Measurements from ENCODE around the gene ULK1. TPM values are rescaled to one million over a fixed set of nuclear protein-coding genes. Genes with fewer than 3 reads are reported as not detected.

Gene ULK1
- total RNA-seq, 1 donor from 2014 or later: 30.8 TPM

- intact Hi-C loops (cut with micrococcal nuclease): no loop called here
Measured at GRCh38 chr12:131918311-131919050, 24.1 kb downstream of the ULK1 start.

- intact Hi-C loops (cut with micrococcal nuclease): no loop called here
Measured at GRCh38 chr12:131919051-131919347, 24.6 kb downstream of the ULK1 start.

- intact Hi-C loops (cut with micrococcal nuclease): no loop called here
Measured at GRCh38 chr12:131919366-131920156, 25.1 kb downstream of the ULK1 start.

GRCh38 chr12:131920157-131920508 is 25.7 kb downstream of the ULK1 start:
- intact Hi-C loops (cut with micrococcal nuclease): no loop called here

- intact Hi-C loops (cut with micrococcal nuclease): no loop called here
Measured at GRCh38 chr12:131920902-131921840, 26.7 kb downstream of the ULK1 start.

GRCh38 chr12:131921866-131922769 is 27.7 kb downstream of the ULK1 start:
- intact Hi-C loops (cut with micrococcal nuclease): no loop called here

GRCh38 chr12:131922772-131923171 is 28.4 kb downstream of the ULK1 start:
- intact Hi-C loops (cut with micrococcal nuclease): no loop called here

- intact Hi-C loops (cut with micrococcal nuclease): no loop called here
Measured at GRCh38 chr12:131923260-131923659, 28.8 kb downstream of the ULK1 start.

- intact Hi-C loops (cut with micrococcal nuclease): loop anchor here (2.0 to 5.0 kb wide), 2 partner anchors 759 to 1055 kb away; partner anchors contain the start of genes POLE, PXMP2 and RAN
Measured at GRCh38 chr12:131927110-131928079, 33.0 kb downstream of the ULK1 start.

- intact Hi-C loops (cut with micrococcal nuclease): loop anchor here (2.0 to 5.0 kb wide), 2 partner anchors 759 to 1056 kb away; partner anchors contain the start of genes POLE, PXMP2 and RAN
Measured at GRCh38 chr12:131928080-131928710, 33.8 kb downstream of the ULK1 start.

- intact Hi-C loops (cut with micrococcal nuclease): loop anchor here (1.0 to 5.0 kb wide), 9 partner anchors 20 to 1057 kb away; partner anchors contain the start of genes EP400, POLE, PXMP2 and RAN
Measured at GRCh38 chr12:131928711-131929580, 34.5 kb downstream of the ULK1 start, which contains the start of gene PUS1. TSS of gene PUS1 (plus strand) at chr12:131929276. CDS start at chr12:131929723, 447 bp downstream.

- intact Hi-C loops (cut with micrococcal nuclease): loop anchor here (1.0 to 5.0 kb wide), 9 partner anchors 19 to 1058 kb away; partner anchors contain the start of genes EP400, POLE, PXMP2 and RAN
Measured at GRCh38 chr12:131929581-131930456, 35.4 kb downstream of the ULK1 start.

- intact Hi-C loops (cut with micrococcal nuclease): no loop called here
Measured at GRCh38 chr12:131930510-131930909, 36.1 kb downstream of the ULK1 start.

GRCh38 chr12:131933387-131933786 is 39.0 kb downstream of the ULK1 start:
- intact Hi-C loops (cut with micrococcal nuclease): no loop called here

- intact Hi-C loops (cut with micrococcal nuclease): no loop called here
Measured at GRCh38 chr12:131934535-131934934, 40.1 kb downstream of the ULK1 start.

- intact Hi-C loops (cut with micrococcal nuclease): no loop called here
Measured at GRCh38 chr12:131938082-131938481, 43.7 kb downstream of the ULK1 start.

- intact Hi-C loops (cut with micrococcal nuclease): no loop called here
Measured at GRCh38 chr12:131939007-131939406, 44.6 kb downstream of the ULK1 start.

Data from T-helper 1 cell treated with Interleukin-12 subunit alpha and Interleukin-12 subunit beta and Interleukin-4 antibody, amounts not matched to agents 30 ng/mL and 1 ng/mL, for 36 hours (primary cell).